ENCODE results near the gene ROBO2.

- TF ChIP-seq CTCF (IDR thresholded peaks at IDR 0.05) (no peak), POLR2A (IDR thresholded peaks at IDR 0.05) (no peak), POLR2AphosphoS5 (IDR thresholded peaks at IDR 0.05; ENCODE audit: insufficient read depth in 1 of 2, low read depth in 1 of 2) (no peak)
Measured at GRCh38 chr3:77188210-77188609, 148.3 kb downstream of the ROBO2 start.

Data from vagina (tissue), 2 donors.